MCF 10A (cell line): Measurements from ENCODE around the gene TAGLN. TPM values are rescaled to one million over a fixed set of nuclear protein-coding genes. Genes with fewer than 3 reads are reported as not detected.
"Not testable (repeated sequence)": the region's sequence is repeated elsewhere in the genome, so short reads cannot be mapped to it uniquely, and the experiment has no call there.

ENCODE experiments used
- BruUV-seq: library from RNA; stranded (reverse); fragments of 400-500 nt; replicated peaks from 2 replicates; lab custom pipeline; 2021; lab: Mats Ljungman, UMichigan
- CTCF ChIA-PET: fragments of 300-600 bp; sonication (Branson Sonifier 250); formaldehyde crosslinking; extraction: SDS; loops from one replicate; lab custom pipeline; 2021; ENCODE audit warnings: antibody characterized with exemption, inconsistent platforms; lab: Yijun Ruan, JAX
- POLR2A ChIA-PET: fragments of 300-600, 350-650 bp; sonication (Branson Sonifier 250); formaldehyde crosslinking; extraction: SDS; loops from one replicate; lab custom pipeline; 2020; ENCODE audit warnings: antibody characterized with exemption, inconsistent platforms; lab: Yijun Ruan, JAX
- DNase-seq: peaks from one replicate; pipeline ENCODE4 v3.0.0-alpha.2; 2018; ENCODE audit not compliant: unreplicated experiment
- H3K27ac Mint-ChIP-seq: one replicate; pipeline ENCODE4 v1.8.0; 2022; ENCODE audit warnings: mild to moderate bottlenecking, low read depth, mixed read lengths; ENCODE audit not compliant: unreplicated experiment
- H3K27me3 Mint-ChIP-seq: one replicate; pipeline ENCODE4 v1.8.0; 2022; ENCODE audit warnings: mixed read lengths; ENCODE audit not compliant: insufficient read depth, unreplicated experiment
- H3K36me3 Mint-ChIP-seq: one replicate; pipeline ENCODE4 v1.8.0; 2022; ENCODE audit warnings: mild to moderate bottlenecking, moderate library complexity, mixed read lengths; ENCODE audit not compliant: insufficient read depth, unreplicated experiment
- H3K4me1 Mint-ChIP-seq: one replicate; pipeline ENCODE4 v1.8.0; 2022; ENCODE audit warnings: mixed read lengths; ENCODE audit not compliant: insufficient read depth, unreplicated experiment
- H3K4me3 Mint-ChIP-seq: one replicate; pipeline ENCODE4 v1.8.0; 2022; ENCODE audit warnings: mild to moderate bottlenecking, moderate library complexity, mixed read lengths; ENCODE audit not compliant: unreplicated experiment
- H3K9me3 Mint-ChIP-seq: one replicate; pipeline ENCODE4 v1.8.0; 2022; ENCODE audit warnings: mixed read lengths; ENCODE audit not compliant: unreplicated experiment
- CTCF ChIP-seq: fragments of 200-600 bp; IDR thresholded peaks from one replicate; pipeline ENCODE4 v1.8.0; 2022; ENCODE audit warnings: antibody characterized with exemption, mild to moderate bottlenecking; ENCODE audit not compliant: unreplicated experiment
- intact Hi-C: fragments of 100-400 bp; cut with micrococcal nuclease; formaldehyde crosslinking; loops from 2 replicates; pipeline ENCODE4 v1.14.1; 2022
- total RNA-seq: library from RNA; stranded (reverse); gene quantifications from 2 replicates; pipeline ENCODE4 v1.2.3, GENCODE V29; 2022

The TAGLN gene
- total RNA-seq, 1 experiment from 2014 or later, result 45.4 TPM

GRCh38 chr11:117208710-117209109, 9.5 kb downstream of the TAGLN start:
- H3K27me3 Mint-ChIP-seq, H3K4me3 Mint-ChIP-seq, DNase-seq, H3K27ac Mint-ChIP-seq, H3K9me3 Mint-ChIP-seq, H3K4me1 Mint-ChIP-seq, BruUV-seq, POLR2A ChIA-PET: not testable (repeated sequence)
- intact Hi-C loops, result loop anchor here (5.0 kb wide), 1 partner anchor 76 kb away; no protein-coding TSS in a partner anchor
- peaks cover 27% of the 10 kb centered on the region for H3K36me3 Mint-ChIP-seq
- CTCF ChIA-PET, result interaction anchor here (0.5 kb wide), 1 partner anchor 1758 kb away, joined by 4 read pairs; no protein-coding TSS in a partner anchor

- BruUV-seq, H3K9me3 Mint-ChIP-seq, H3K4me3 Mint-ChIP-seq, H3K4me1 Mint-ChIP-seq, H3K27ac Mint-ChIP-seq, POLR2A ChIA-PET, H3K27me3 Mint-ChIP-seq, DNase-seq: not testable (repeated sequence)
- CTCF ChIA-PET, result interaction anchor here (0.5 to 0.8 kb wide), 2 partner anchors 35 to 1759 kb away, joined by 3 to 4 read pairs; no protein-coding TSS in a partner anchor
- peaks cover 35% of the 10 kb centered on the region for H3K36me3 Mint-ChIP-seq
- intact Hi-C loops, result loop anchor here (5.0 kb wide), 1 partner anchor 77 kb away; no protein-coding TSS in a partner anchor
Measured at GRCh38 chr11:117209351-117210125, 10.4 kb downstream of the TAGLN start.

GRCh38 chr11:117210620-117211019, 11.4 kb downstream of the TAGLN start:
- TF ChIP-seq CTCF, result no peak
- BruUV-seq, result no TSS peak
- no peaks in the 10 kb centered on the region for H3K4me1 Mint-ChIP-seq
- CTCF ChIA-PET, result interaction anchor here (0.6 to 3.2 kb wide), 3 partner anchors 11 to 32 kb away, joined by 3 to 18 read pairs (median 4); partner anchors contain the start of gene SIDT2
- DNase-seq, result no peak
- no peaks in the 10 kb centered on the region for H3K9me3 Mint-ChIP-seq
- peaks cover 35% of the 10 kb centered on the region for H3K36me3 Mint-ChIP-seq
- no peak overlapping the region for H3K4me3 Mint-ChIP-seq
- H3K27me3 Mint-ChIP-seq, result no peaks in the 10 kb centered on the region
- POLR2A ChIA-PET, result no interaction called here
- H3K27ac Mint-ChIP-seq, result no peak overlapping the region
- intact Hi-C loops, result no loop called here

GRCh38 chr11:117212697-117213355, 13.7 kb downstream of the TAGLN start:
- no peaks in the 10 kb centered on the region for H3K4me1 Mint-ChIP-seq
- intact Hi-C loops, result no loop called here
- POLR2A ChIA-PET, result interaction anchor here (1.0 kb wide), 1 partner anchor 15 kb away, joined by 3 read pairs; no protein-coding TSS in a partner anchor
- peaks cover 57% of the 10 kb centered on the region for H3K36me3 Mint-ChIP-seq
- no peak overlapping the region for H3K4me3 Mint-ChIP-seq
- CTCF ChIA-PET, result interaction anchor here (3.2 kb wide), 1 partner anchor 14 kb away, joined by 18 read pairs; no protein-coding TSS in a partner anchor
- no peaks in the 10 kb centered on the region for H3K9me3 Mint-ChIP-seq
- BruUV-seq, result no TSS peak
- no peak for DNase-seq
- H3K27ac Mint-ChIP-seq, result no peak overlapping the region
- no peaks in the 10 kb centered on the region for H3K27me3 Mint-ChIP-seq
- no peak for TF ChIP-seq CTCF
